Measurements from ENCODE around the gene AADACL4. TPM values are rescaled to one million over a fixed set of nuclear protein-coding genes. Genes with fewer than 3 reads are reported as not detected.

The AADACL4 gene
- total RNA-seq, 1 donor from 2014 or later: not detected

GRCh38 chr1:12696658-12697057 is 52.8 kb downstream of the AADACL4 start:
- Mint-ChIP-seq H3K27ac (ENCODE audit: unreplicated experiment) (no peak overlapping the region), H3K9me3 (ENCODE audit: low read depth) (peaks cover 19% of the 10 kb centered on the region), H3K4me3 (ENCODE audit: unreplicated experiment) (no peak overlapping the region), H3K27me3 (ENCODE audit: low read depth) (no peaks in the 10 kb centered on the region), H3K4me1 (ENCODE audit: low read depth) (peaks cover 6% of the 10 kb centered on the region), H3K36me3 (ENCODE audit: low read depth) (no peaks in the 10 kb centered on the region)
- no peak for DNase-seq (ENCODE audit: low spot score)
- no peak for TF ChIP-seq CTCF (IDR thresholded peaks at IDR 0.05)

- Mint-ChIP-seq H3K36me3 (ENCODE audit: low read depth) (no peaks in the 10 kb centered on the region), H3K4me3 (ENCODE audit: unreplicated experiment) (no peak overlapping the region), H3K4me1 (ENCODE audit: low read depth) (peaks cover 6% of the 10 kb centered on the region), H3K27ac (ENCODE audit: unreplicated experiment) (no peak overlapping the region), H3K9me3 (ENCODE audit: low read depth) (peaks cover 19% of the 10 kb centered on the region), H3K27me3 (ENCODE audit: low read depth) (no peaks in the 10 kb centered on the region)
- TF ChIP-seq CTCF (IDR thresholded peaks at IDR 0.05): no peak
- DNase-seq (ENCODE audit: low spot score): no peak
These were observed 53.5 kb downstream of the AADACL4 start for GRCh38 chr1:12697397-12697796.

GRCh38 chr1:12703821-12704451 is 60.1 kb downstream of the AADACL4 start:
- Mint-ChIP-seq H3K4me3 (ENCODE audit: unreplicated experiment) (no peak overlapping the region), H3K27ac (ENCODE audit: unreplicated experiment) (no peak overlapping the region), H3K36me3 (ENCODE audit: low read depth) (peaks cover 2% of the 10 kb centered on the region), H3K4me1 (ENCODE audit: low read depth) (no peaks in the 10 kb centered on the region), H3K27me3 (ENCODE audit: low read depth) (no peaks in the 10 kb centered on the region), H3K9me3 (ENCODE audit: low read depth) (peaks cover 27% of the 10 kb centered on the region)
- DNase-seq (ENCODE audit: low spot score): no peak
- no peak for TF ChIP-seq CTCF (IDR thresholded peaks at IDR 0.05)

GRCh38 chr1:12706061-12706460 is 62.2 kb downstream of the AADACL4 start:
- no peak for TF ChIP-seq CTCF (IDR thresholded peaks at IDR 0.05)
- Mint-ChIP-seq H3K27me3 (ENCODE audit: low read depth) (no peaks in the 10 kb centered on the region), H3K4me1 (ENCODE audit: low read depth) (no peaks in the 10 kb centered on the region), H3K4me3 (ENCODE audit: unreplicated experiment) (no peak overlapping the region), H3K27ac (ENCODE audit: unreplicated experiment) (no peak overlapping the region), H3K36me3 (ENCODE audit: low read depth) (peaks cover 2% of the 10 kb centered on the region), H3K9me3 (ENCODE audit: low read depth) (peaks cover 16% of the 10 kb centered on the region)
- DNase-seq (ENCODE audit: low spot score): no peak

- H3K36me3 Mint-ChIP-seq (ENCODE audit: low read depth): peaks cover 2% of the 10 kb centered on the region
- peaks cover 12% of the 10 kb centered on the region for H3K9me3 Mint-ChIP-seq (ENCODE audit: low read depth)
- no peak for TF ChIP-seq CTCF (IDR thresholded peaks at IDR 0.05)
- H3K4me3 Mint-ChIP-seq (ENCODE audit: unreplicated experiment): no peak overlapping the region
- H3K27ac Mint-ChIP-seq (ENCODE audit: unreplicated experiment): no peak overlapping the region
- H3K4me1 Mint-ChIP-seq (ENCODE audit: low read depth): peaks cover 10% of the 10 kb centered on the region
- no peaks in the 10 kb centered on the region for H3K27me3 Mint-ChIP-seq (ENCODE audit: low read depth)
- no peak for DNase-seq (ENCODE audit: low spot score)
These were observed 64.7 kb downstream of the AADACL4 start for GRCh38 chr1:12708396-12709090.

All from chondrocyte (in vitro differentiated cells).